ENCODE data around the gene HCFC1. TPM values are rescaled to one million over a fixed set of nuclear protein-coding genes. Genes with fewer than 3 reads are reported as not detected.

Gene HCFC1
- total and polyA plus RNA-seq, 9 of the 15 experiments (the other 6 are each of a cell fraction or from before 2014, with no cell fraction given) = 2.8 to 133 (median 17.1) TPM

- TF ChIP-seq FOXA3 (CRISPR knock-in tag; conservative IDR thresholded peaks at IDR 0.05 in 1 of 2, IDR thresholded peaks at IDR 0.05 in 1 of 2) (no peak), NR3C1 (CRISPR knock-in tag; IDR thresholded peaks at IDR 0.05) (no peak), EP400 (IDR thresholded peaks at IDR 0.05) (peak; percentile 15; the same call in 1 of the 2 replicates), GATAD2A (IDR thresholded peaks at IDR 0.05) (no peak)
These were observed 30.0 kb downstream of the HCFC1 start (continued) for GRCh38 chrX:153941336-153942252.

DNA sequence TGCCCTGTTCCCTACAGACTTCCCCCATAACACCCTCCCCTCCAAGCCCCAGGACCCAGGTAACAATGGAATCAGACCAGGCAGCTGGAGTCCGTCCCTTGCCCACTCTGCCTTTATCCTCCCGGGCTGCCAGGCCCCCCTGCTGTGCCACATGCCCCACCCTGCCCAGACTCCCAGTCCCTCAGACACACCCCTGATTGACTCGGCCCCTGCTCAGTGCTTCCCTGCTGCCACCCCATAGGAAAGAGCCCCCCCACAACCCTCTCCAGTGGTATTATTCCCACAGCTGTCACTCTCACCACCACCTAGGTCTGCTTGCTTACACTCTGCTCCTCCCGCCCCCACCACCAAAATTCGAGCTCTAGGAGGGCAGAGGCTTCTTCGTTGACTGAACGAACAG lies 32.0 kb downstream of the HCFC1 start:
- no peaks in the 10 kb centered on the region for H3K9me3 ChIP-seq (replicated peaks; ENCODE audit: control insufficient read depth, insufficient read depth, low read depth, low read length)
- ATAC-seq = no peak
- intact Hi-C loops (cut with micrococcal nuclease) = no loop called here
- CTCF ChIA-PET (ENCODE audit: low intra/inter-chr PET ratio) = no interaction called here
- H3K9ac ChIP-seq (ENCODE audit: insufficient read depth in 1 of 2, low read depth in 2 of 2, low read length in 2 of 2) = peak overlapping the region in 1 of 2 experiments; percentile 81; a peak in 2 of 4 replicates
- no peak for FAIRE-seq
- H3K4me1 ChIP-seq (replicated peaks in 1 of 2; ENCODE audit: control insufficient read depth in 2 of 2, insufficient read depth in 2 of 2, low read length in 2 of 2) = peaks cover 20 to 50% of the 10 kb centered on the region in 2 experiments
- H3K36me3 ChIP-seq (ENCODE audit: control insufficient read depth, insufficient read depth, low read length) = peaks cover 2% of the 10 kb centered on the region; the same call in 2 of the 3 replicates
- POLR2A ChIA-PET = interaction anchor here (0.6 to 1.2 kb wide), 3 partner anchors 11 to 213 kb away, joined by 3 to 5 read pairs (median 4); no protein-coding TSS in a partner anchor
- TF ChIP-seq ZNF347 (CRISPR knock-in tag; IDR thresholded peaks at IDR 0.05; ENCODE audit: low read depth) (no peak), ZNF561 (CRISPR knock-in tag; conservative IDR thresholded peaks at IDR 0.05) (no peak), RFX1 (IDR thresholded peaks at IDR 0.05) (no peak), SNRNP70 (optimal IDR thresholded peaks at IDR 0.05; ENCODE audit: low read depth, low read length) (no peak), ARID2 (IDR thresholded peaks at IDR 0.05) (no peak), ZNF239 (CRISPR knock-in tag; IDR thresholded peaks at IDR 0.05) (no peak), MIER1 (IDR thresholded peaks at IDR 0.05; ENCODE audit: low read depth) (no peak), RFX5 (IDR thresholded peaks at IDR 0.05; ENCODE audit: low read depth, low read length) (no peak), ZNF79 (CRISPR knock-in tag; IDR thresholded peaks at IDR 0.05; ENCODE audit: low read depth) (no peak)
- DNase-seq (ENCODE audit: extremely low read depth in 1 of 4, low spot score in 3 of 4) = no peak
- H2AFZ ChIP-seq (ENCODE audit: low read depth, low read length) = no peak overlapping the region
- 36% methylated on average over 5 of the region's 7 CpGs for WGBS (ENCODE audit: insufficient coverage, low coverage, missing lambda C conversion rate)
- H4K20me1 ChIP-seq (replicated peaks; ENCODE audit: control insufficient read depth, insufficient read depth, low read length) = no peaks in the 10 kb centered on the region
- no peak overlapping the region for H3K4me3 ChIP-seq
- in situ Hi-C loops (cut with MboI) = no loop called here
- no TSS peak for BruUV-seq (replicated peaks)
- no peaks in the 10 kb centered on the region for H3K9me1 ChIP-seq (ENCODE audit: control insufficient read depth, insufficient read depth, low read length)
- no peak overlapping the region for H3K4me2 ChIP-seq (ENCODE audit: insufficient read depth, low read length)
- no peak overlapping the region for H3K27ac ChIP-seq (ENCODE audit: extremely low read depth, low read depth, low read length)
- H3K27me3 ChIP-seq (ENCODE audit: control insufficient read depth in 2 of 2, insufficient read depth in 2 of 2, low read length in 2 of 2) = no peaks in the 10 kb centered on the region
- peaks cover 10% of the 10 kb centered on the region for H3K79me2 ChIP-seq (ENCODE audit: control insufficient read depth, insufficient read depth, low read length)
